Kasumi-1 (cell line): ENCODE results near the gene MUTYH.
"Not testable (repeated sequence)": the region's sequence is repeated elsewhere in the genome, so short reads cannot be mapped to it uniquely, and the experiment has no call there.

Experiments
- DNase-seq, 2 experiments: peaks; one replicate each; lab custom pipeline; 2025; lab: John Stamatoyannopoulos, UW

Gene MUTYH

GRCh38 chr1:45339789-45340558 is at the start of gene MUTYH, which contains the start of gene TOE1:
MUTYH (minus strand) TSS chr1:45340440; CDS start chr1:45334505, 5,935 bp downstream.
TOE1 (plus strand) TSS chr1:45340170; CDS start chr1:45340253, 83 bp downstream.
- peak; percentile 91 to 93 for DNase-seq

- no peak for DNase-seq
These were observed 46.0 kb upstream of the MUTYH start for GRCh38 chr1:45386219-45386618.

- DNase-seq = no peak
These were observed 45.1 kb upstream of the MUTYH start for GRCh38 chr1:45385302-45385701.

- not testable (repeated sequence) for DNase-seq
These were observed 44.0 kb upstream of the MUTYH start for GRCh38 chr1:45384213-45384612.

GRCh38 chr1:45383191-45383590 is 43.0 kb upstream of the MUTYH start:
- no peak for DNase-seq

DNA sequence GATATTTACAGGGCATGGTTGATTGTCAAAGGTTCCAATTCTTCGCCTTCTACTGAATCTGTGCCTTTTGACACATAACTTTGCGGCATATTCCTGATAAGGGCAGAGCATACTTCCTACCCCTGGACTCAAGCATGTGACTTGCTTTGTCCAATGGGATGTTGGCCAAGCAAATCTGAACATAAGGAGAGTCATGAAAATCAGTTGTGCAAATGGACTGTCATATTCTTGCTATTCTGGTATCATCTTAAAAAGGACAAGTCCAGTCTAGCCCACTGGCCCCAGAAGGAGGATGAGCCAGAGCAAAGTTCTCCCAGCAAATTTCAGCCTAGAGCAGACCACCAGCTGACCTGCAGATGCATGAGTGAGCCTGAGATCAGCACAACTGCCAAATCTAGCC is 41.0 kb upstream of the MUTYH start:
- no peak for DNase-seq

- no peak for DNase-seq
These were observed 40.5 kb upstream of the MUTYH start for GRCh38 chr1:45380730-45381129.

DNA sequence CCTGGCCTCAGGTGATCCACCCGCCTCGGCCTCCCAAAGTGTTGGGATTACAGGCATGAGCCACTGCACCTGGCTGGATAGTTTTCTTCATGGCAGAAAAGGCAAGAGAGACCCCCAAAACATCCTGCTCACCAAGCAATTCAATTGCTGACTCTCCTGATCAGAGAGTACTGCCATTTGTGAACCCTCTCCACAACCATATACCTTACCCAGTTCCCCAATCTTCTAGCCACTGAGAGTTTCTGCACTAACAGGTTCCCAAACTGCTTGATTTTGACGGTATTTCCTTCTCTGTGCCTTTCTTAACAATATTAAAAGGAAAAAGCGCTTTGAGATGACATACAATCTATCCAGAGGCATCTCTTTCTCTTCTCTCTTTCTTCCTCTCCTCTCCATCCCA is 39.9 kb upstream of the MUTYH start:
- no peak for DNase-seq

- no peak for DNase-seq
These were observed 39.3 kb upstream of the MUTYH start for GRCh38 chr1:45379524-45379923.

DNA sequence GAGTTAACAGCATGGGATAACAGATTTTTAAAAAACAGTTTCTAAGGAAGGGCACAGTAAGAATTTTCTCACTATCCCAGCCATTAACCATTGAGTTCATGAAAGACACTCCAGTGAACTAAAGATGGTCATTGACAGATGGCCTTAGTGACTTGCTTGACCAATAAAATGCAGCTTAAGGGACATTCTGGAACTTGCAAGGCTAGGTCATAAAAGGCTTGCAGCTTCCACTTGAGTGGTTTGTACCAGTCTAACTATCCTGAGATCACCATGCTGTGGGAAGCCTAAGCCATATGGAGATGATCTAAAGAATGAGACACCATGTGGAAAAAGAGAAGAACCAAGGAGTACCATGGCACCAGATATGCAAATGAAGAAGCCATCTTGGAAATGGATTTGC is 37.9 kb upstream of the MUTYH start:
- no peak for DNase-seq

DNA sequence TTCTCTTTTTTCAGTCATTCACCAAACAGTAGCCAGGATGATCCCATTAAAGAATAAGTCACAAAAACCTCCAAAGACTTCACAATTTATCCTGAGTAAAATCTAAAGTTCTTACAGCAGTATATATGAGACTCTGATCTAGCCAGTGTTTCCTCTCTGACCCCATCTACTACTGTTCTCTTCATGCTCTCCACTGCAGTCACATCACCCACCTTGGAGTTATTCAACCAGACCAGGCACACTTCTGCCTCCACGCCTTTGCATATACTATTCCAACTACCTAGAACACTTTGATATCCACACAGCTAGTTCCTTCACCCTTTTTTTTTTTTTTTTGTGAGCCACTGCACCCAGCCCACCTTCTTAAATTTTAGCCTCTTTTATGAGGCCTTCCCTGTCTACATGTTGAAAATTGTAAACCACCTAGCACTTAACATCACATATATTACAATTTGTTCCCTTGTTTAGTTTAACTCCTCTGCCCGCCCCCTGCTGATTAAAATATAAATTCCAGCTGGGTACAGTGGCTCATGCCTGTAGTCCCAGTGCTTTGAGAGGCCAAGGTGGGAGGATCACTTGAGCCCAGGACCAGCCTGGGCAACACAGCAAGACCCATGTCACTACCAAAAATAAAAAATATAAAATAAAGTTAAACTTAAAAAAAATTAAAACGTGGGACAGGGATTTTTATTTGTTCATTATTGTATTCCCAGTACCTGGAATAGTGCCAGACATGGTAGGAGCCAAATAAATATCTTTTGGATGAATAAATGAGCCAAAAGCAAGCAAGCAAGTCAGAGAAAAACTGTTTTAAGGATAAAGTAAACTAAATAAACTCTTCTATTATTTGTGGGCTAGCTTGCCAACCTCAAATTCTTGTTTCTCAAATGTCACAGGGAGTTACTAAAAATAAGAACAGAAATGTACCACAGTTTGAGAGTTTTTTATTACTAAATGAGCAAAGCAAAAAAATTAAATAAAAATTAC is 35.2 kb upstream of the MUTYH start:
- no peak for DNase-seq

DNA sequence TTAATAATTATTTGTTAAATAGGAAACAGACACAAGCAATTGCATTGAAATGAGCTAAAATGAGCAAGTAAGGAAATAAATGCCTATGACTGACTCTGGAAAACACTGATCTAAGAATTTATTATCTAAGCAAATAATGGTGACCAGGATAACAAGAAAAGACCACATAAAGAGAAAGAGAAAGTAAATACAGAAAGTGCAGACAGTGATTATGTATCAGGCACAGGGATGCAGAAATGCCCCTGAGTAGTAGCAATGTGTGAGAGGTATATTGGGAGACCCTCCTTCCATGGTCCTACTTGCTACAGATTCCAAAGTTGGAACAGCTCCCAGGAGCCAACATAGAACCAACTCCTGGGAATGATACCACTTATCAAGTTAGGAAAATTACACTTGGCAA is 33.3 kb upstream of the MUTYH start:
- no peak for DNase-seq

DNA sequence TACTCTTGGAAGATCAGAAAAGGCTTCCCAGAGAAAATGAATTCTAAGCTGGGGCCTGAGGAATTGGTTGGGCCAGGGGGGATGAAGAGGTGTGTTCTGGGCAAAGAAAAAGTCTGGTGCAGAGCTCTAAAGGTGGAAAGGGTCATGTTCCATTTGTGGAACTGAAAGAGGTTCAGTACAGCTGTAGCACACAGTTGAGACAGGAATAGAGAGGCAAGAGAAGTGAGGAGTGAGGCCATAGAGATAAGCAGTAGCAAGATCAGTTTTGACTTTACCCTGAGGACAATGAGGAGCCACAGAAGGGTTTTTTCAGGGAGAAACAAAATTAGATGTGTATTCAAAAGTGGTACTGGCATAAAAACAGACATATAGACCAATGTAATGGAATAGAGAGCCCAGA is 30.3 kb upstream of the MUTYH start:
- DNase-seq = no peak

DNA sequence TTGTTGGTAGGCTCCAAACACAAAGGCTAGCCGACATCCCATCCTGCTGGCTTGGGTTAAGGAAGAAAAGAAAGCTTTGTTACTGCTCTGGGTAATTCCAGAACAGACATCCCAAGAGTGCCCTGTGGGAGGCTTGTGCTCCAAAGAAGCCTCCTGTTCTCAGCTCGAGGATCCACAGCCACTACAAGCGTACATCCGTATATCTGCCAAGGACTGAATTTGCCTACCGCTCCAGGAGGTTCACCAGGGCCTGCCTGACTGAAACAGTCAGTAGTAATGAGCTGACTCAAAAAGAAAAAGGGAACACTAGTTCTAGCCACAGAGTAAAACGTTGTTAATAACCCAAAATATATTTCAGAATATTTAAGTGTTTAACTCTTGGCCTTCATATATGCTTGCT is 24.8 kb upstream of the MUTYH start:
- no peak for DNase-seq

- no peak for DNase-seq
These were observed 24.1 kb upstream of the MUTYH start for GRCh38 chr1:45364294-45364693.

DNA sequence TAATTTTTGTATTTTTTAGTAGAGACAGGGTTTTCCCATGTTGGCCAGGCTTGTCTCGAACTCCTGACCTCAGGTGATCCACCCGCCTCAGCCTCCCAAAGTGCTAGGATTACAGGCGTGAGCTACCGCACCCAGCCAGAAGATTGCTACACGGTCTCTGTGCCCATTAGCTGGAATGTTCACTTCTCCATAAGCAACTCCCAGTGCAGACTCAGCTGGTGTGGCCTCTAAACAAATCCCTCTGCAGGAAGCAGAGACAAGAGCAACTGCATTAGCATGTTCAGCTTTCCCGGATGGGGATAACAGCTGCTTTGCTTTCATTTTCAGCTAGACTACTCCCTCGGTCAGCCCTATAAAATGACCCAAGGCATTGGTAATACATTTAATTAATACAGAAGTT is 20.7 kb upstream of the MUTYH start:
- not testable (repeated sequence) for DNase-seq

- peak; percentile 74 to 81 for DNase-seq
These were observed 19.8 kb upstream of the MUTYH start for GRCh38 chr1:45359882-45360513.

GRCh38 chr1:45356186-45356585 is 15.9 kb upstream of the MUTYH start:
- no peak for DNase-seq

GRCh38 chr1:45355683-45356082 is 15.4 kb upstream of the MUTYH start:
- DNase-seq = no peak

DNA sequence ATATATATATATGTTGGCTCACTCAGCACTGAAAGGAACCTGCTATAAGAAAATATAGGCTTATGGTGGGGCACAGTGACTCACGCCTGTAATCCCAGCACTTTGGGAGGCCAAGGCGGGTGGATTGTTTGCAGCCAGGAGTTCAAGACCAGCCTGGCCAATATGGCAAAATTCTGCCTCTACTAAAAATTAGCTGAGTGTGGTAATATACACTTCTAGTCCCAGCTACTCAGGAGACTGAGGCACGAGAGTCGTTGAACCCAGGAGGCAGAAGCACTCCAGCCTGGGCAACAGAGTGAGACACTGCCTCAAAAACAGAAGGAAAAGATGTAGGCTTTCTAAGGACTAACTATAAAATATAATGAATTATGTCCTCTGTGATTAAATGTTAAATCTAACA is 14.6 kb upstream of the MUTYH start:
- no peak for DNase-seq

DNA sequence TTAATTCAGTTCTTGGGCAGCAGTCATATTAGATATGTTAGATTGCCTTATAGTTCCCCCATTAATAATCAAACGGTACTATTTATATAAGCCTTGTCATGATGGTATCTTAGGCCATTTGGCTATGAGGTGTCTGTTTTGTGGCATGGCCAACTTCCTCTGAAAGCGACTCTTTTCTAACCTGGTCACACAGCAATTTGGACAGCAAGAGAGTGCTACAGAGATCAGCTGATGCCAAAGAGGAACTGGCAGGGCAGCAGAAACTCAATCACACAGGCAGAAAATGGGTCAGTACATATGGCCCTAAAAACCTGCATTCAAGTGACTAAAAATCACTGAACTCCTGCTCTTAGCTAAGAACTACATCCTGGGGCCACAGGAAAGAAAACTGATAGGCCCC is 13.4 kb upstream of the MUTYH start:
- DNase-seq = no peak

DNA sequence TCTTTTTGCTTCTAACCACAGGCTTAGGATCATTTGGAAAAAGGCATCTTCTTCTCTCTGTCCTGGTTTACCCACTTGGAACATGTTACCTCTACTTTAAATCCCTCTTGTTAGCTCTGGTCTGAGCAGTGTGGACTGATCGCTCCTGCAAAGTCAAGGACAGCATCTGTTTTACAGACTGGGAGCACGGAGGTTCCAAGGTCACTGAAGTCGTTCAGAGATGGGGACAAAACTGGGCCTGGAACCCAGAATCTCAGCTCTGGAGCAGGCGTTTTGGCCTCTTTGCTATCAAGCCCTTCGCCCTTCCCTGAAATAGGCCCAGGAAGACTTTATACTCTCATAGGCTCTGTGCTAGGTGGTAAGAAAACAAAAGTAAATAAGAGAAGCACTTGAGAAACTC is 11.3 kb upstream of the MUTYH start:
- DNase-seq = no peak
